Transverse colon (tissue), 4 donors: ENCODE results near the gene SGPP2.

Source experiments
- CTCF ChIP-seq, 5 experiments: fragments of 200-600 bp in 3 of 5; fragments of 450-650 bp in 2 of 5; sonication (generic) in 3 of 5; IDR thresholded peaks; 1 replicate in 2 of 5; 2 replicates in 3 of 5; pipeline ENCODE4 v1.5.1; 2016 to 2017; ENCODE audit warnings: antibody characterized with exemption in 5 of 5, inconsistent platforms in 3 of 5, mild to moderate bottlenecking in 2 of 5, moderate library complexity in 1 of 5
- EP300 ChIP-seq: sonication (generic); formaldehyde crosslinking; IDR thresholded peaks from one replicate; pipeline ENCODE4 v1.6.1; 2017; ENCODE audit warnings: antibody characterized with exemption, low read depth
- POLR2A ChIP-seq: fragments of 450-650 bp; IDR thresholded peaks from one replicate; pipeline ENCODE4 v1.6.1; 2016; ENCODE audit warnings: antibody characterized with exemption, mild to moderate bottlenecking, moderate library complexity
- POLR2AphosphoS5 ChIP-seq, 3 donors: sonication (generic); formaldehyde crosslinking; IDR thresholded peaks; one replicate each; pipeline ENCODE4 v1.6.1; 2016; ENCODE audit warnings: antibody characterized with exemption in 3 of 3

GRCh38 chr2:222572751-222573174 lies 148.4 kb downstream of the SGPP2 start:
- no peak for TF ChIP-seq CTCF (IDR thresholded peaks at IDR 0.05)
- peak in 1 of 3 donors; percentile 24 for TF ChIP-seq POLR2AphosphoS5 (IDR thresholded peaks at IDR 0.05)
- no peak for TF ChIP-seq EP300
- TF ChIP-seq POLR2A, result no peak
